ENCODE measurements around the gene HOXA1. TPM values are rescaled to one million over a fixed set of nuclear protein-coding genes. Genes with fewer than 3 reads are reported as not detected.
A peak's percentile ranks its signal among the peaks of the same experiment; 100 is the strongest.

HOXA1 gene
- total RNA-seq, 1 donor from 2014 or later, result 0.77 TPM

- Histone ChIP-seq H3K4me3 (peak overlapping the region; percentile 51), H3K4me1 (peaks cover 45% of the 10 kb centered on the region)
Measured at GRCh38 chr7:27123477-27124053, 27.8 kb upstream of the HOXA1 start.

GRCh38 chr7:27123007-27123476, 27.2 kb upstream of the HOXA1 start:
- Histone ChIP-seq H3K9me3 (no peaks in the 10 kb centered on the region), H3K4me3 (peak overlapping the region; percentile 51), H3K36me3 (no peaks in the 10 kb centered on the region), H3K4me1 (peaks cover 45% of the 10 kb centered on the region), H3K27me3 (ENCODE audit: low read depth) (peaks cover 20% of the 10 kb centered on the region), H3K27ac (peak overlapping the region; percentile 92)
- ATAC-seq (no peak), DNase-seq (no peak)
- intact Hi-C loops (cut with DNase I), result no loop called here
- no peak for TF ChIP-seq CTCF (IDR thresholded peaks at IDR 0.05)

More at GRCh38 chr7:27123477-27124053, 27.8 kb upstream of the HOXA1 start:
- Histone ChIP-seq H3K27me3 (ENCODE audit: low read depth) (peaks cover 23% of the 10 kb centered on the region), H3K27ac (peak overlapping the region; percentile 92), H3K36me3 (no peaks in the 10 kb centered on the region), H3K9me3 (no peaks in the 10 kb centered on the region)
- ATAC-seq (no peak), DNase-seq (no peak)
- intact Hi-C loops (cut with DNase I), result no loop called here
- no peak for TF ChIP-seq CTCF (IDR thresholded peaks at IDR 0.05)

- Histone ChIP-seq H3K27ac (peak overlapping the region; percentile 92), H3K27me3 (ENCODE audit: low read depth) (peaks cover 16% of the 10 kb centered on the region), H3K36me3 (no peaks in the 10 kb centered on the region), H3K4me3 (peak overlapping the region; percentile 51), H3K9me3 (no peaks in the 10 kb centered on the region), H3K4me1 (peaks cover 41% of the 10 kb centered on the region)
- intact Hi-C loops (cut with DNase I), result no loop called here
- TF ChIP-seq CTCF (IDR thresholded peaks at IDR 0.05), result no peak
- ATAC-seq (no peak), DNase-seq (no peak)
Measured at GRCh38 chr7:27122077-27122910, 26.5 kb upstream of the HOXA1 start.

- DNase-seq, result no peak
- peak overlapping the region; percentile 51 for H3K4me3 ChIP-seq
Measured at GRCh38 chr7:27121684-27122076, 25.9 kb upstream of the HOXA1 start.

More at GRCh38 chr7:27121684-27122076, 25.9 kb upstream of the HOXA1 start:
- ATAC-seq, result no peak
- Histone ChIP-seq H3K4me1 (peaks cover 35% of the 10 kb centered on the region), H3K27ac (peak overlapping the region; percentile 92), H3K27me3 (ENCODE audit: low read depth) (peaks cover 16% of the 10 kb centered on the region), H3K36me3 (no peaks in the 10 kb centered on the region), H3K9me3 (no peaks in the 10 kb centered on the region)
- no peak for TF ChIP-seq CTCF (IDR thresholded peaks at IDR 0.05)
- intact Hi-C loops (cut with DNase I), result no loop called here
